Natural killer cell (primary cell): ENCODE results near the gene CARS1. TPM values are rescaled to one million over a fixed set of nuclear protein-coding genes. Genes with fewer than 3 reads are reported as not detected.

ENCODE experiments used
- ATAC-seq, 3 donors: fragments of 150-1000 bp in 2 of 3; fragments of 200-7000 bp in 1 of 3; cut with Tn5 transposase; 1 replicate in 1 of 3; 2 replicates in 2 of 3; pipeline ENCODE4 v1.10.0; 2021; ENCODE audit warnings: mild to moderate bottlenecking in 2 of 3, moderate library complexity in 2 of 3
- DNase-seq, 2 donors: peaks; one replicate each; pipeline versions ENCODE4 v3.0.0 to v3.0.0-alpha.2; 2013 to 2021; ENCODE audit warnings: mixed read lengths in 1 of 2
- H3K27ac ChIP-seq: one replicate; pipeline ENCODE4 v1.5.1; 2013; ENCODE audit warnings: mild to moderate bottlenecking, low read length
- H3K27me3 ChIP-seq: one replicate; pipeline ENCODE4 v1.6.1; 2013; ENCODE audit warnings: low read length; ENCODE audit not compliant: control insufficient read depth, insufficient read depth
- H3K36me3 ChIP-seq: one replicate; pipeline ENCODE4 v1.6.1; 2013; ENCODE audit warnings: low read length; ENCODE audit not compliant: control insufficient read depth, insufficient read depth
- H3K4me1 ChIP-seq: one replicate; pipeline ENCODE4 v1.6.1; 2013; ENCODE audit warnings: low read length; ENCODE audit not compliant: control insufficient read depth, insufficient read depth
- H3K4me3 ChIP-seq: one replicate; pipeline ENCODE4 v1.5.1; 2013; ENCODE audit warnings: low read length
- H3K9me3 ChIP-seq: one replicate; pipeline ENCODE4 v1.6.1; 2013; ENCODE audit warnings: low read length; ENCODE audit not compliant: control insufficient read depth, insufficient read depth
- H3K27ac Mint-ChIP-seq, 2 donors: one replicate each; pipeline ENCODE4 v1.8.0; 2022; ENCODE audit warnings: mild to moderate bottlenecking in 2 of 2, mixed read lengths in 2 of 2, moderate library complexity in 1 of 2
- H3K27me3 Mint-ChIP-seq, 2 donors: one replicate each; pipeline ENCODE4 v1.8.0; 2022; ENCODE audit warnings: low read depth in 2 of 2, mixed read lengths in 2 of 2
- H3K36me3 Mint-ChIP-seq: one replicate; pipeline ENCODE4 v1.8.0; 2022; ENCODE audit warnings: mixed read lengths
- H3K4me1 Mint-ChIP-seq, 2 donors: one replicate each; pipeline ENCODE4 v1.8.0; 2022; ENCODE audit warnings: mixed read lengths in 2 of 2
- H3K4me3 Mint-ChIP-seq: one replicate; pipeline ENCODE4 v1.8.0; 2022; ENCODE audit warnings: mild to moderate bottlenecking, moderate library complexity, mixed read lengths
- H3K9me3 Mint-ChIP-seq, 2 donors: one replicate each; pipeline ENCODE4 v1.8.0; 2022; ENCODE audit warnings: mixed read lengths in 2 of 2
- WGBS: methylation state at CpG from one replicate; pipeline ENCODE4 v1.1.7; 2013; ENCODE audit warnings: missing lambda C conversion rate; ENCODE audit not compliant: insufficient coverage; 5-methylcytosine and 5-hydroxymethylcytosine counted together
- intact Hi-C: fragments of 100-400 bp; cut with micrococcal nuclease; formaldehyde crosslinking; loops from one replicate; pipeline ENCODE4 v1.14.2; 2022
- total RNA-seq, 4 donors: library from RNA; stranded (reverse); fragments of 120-200 nt in 1 of 4; gene quantifications; one replicate each; pipeline versions ENCODE4 v1.2.3 to v1.2.4, GENCODE V29; 2013 to 2022
- TF ChIP-seq, protein P1 (sequence below): fragments of 200-600 bp; IDR thresholded peaks from one replicate; pipeline ENCODE4 v1.8.0; 2022; ENCODE audit warnings: antibody characterized with exemption

The CARS1 gene
- total RNA-seq, 3 donors from 2014 or later (not counting 1 experiment from before 2014, with no cell fraction given), result 47.9 to 51.3 (median 50.3) TPM

DNA sequence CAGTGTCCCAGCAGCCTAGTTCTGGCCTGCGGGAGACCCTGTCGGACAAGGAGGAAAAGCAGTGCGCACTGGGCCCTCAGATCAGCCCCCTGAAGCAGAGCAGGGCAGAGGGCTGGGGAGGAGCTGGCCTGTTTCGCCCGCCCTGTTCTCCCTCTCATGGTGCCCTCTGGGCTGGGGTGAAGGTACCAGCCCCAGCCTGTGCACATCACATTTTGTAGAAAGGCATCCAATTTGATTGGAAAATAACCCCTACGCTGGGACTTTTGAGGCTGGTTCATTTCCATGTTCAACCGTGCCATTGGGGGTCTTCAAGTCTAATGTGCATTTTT, 64.3 kb downstream of the CARS1 start:
- no peaks in the 10 kb centered on the region for H3K9me3 Mint-ChIP-seq
- Histone ChIP-seq H3K4me3 (peak overlapping the region; percentile 60), H3K9me3 (no peaks in the 10 kb centered on the region), H3K27me3 (no peaks in the 10 kb centered on the region), H3K4me1 (peaks cover 25% of the 10 kb centered on the region), H3K36me3 (no peaks in the 10 kb centered on the region), H3K27ac (no peak overlapping the region)
- TF ChIP-seq, protein P1, sequence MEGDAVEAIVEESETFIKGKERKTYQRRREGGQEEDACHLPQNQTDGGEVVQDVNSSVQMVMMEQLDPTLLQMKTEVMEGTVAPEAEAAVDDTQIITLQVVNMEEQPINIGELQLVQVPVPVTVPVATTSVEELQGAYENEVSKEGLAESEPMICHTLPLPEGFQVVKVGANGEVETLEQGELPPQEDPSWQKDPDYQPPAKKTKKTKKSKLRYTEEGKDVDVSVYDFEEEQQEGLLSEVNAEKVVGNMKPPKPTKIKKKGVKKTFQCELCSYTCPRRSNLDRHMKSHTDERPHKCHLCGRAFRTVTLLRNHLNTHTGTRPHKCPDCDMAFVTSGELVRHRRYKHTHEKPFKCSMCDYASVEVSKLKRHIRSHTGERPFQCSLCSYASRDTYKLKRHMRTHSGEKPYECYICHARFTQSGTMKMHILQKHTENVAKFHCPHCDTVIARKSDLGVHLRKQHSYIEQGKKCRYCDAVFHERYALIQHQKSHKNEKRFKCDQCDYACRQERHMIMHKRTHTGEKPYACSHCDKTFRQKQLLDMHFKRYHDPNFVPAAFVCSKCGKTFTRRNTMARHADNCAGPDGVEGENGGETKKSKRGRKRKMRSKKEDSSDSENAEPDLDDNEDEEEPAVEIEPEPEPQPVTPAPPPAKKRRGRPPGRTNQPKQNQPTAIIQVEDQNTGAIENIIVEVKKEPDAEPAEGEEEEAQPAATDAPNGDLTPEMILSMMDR, result no peak
- peak overlapping the region; percentile 99 for H3K4me3 Mint-ChIP-seq
- ATAC-seq, result no peak
- H3K27ac Mint-ChIP-seq, result peak overlapping the region; percentile 79 to 99
- no peak for DNase-seq
- peaks cover 37 to 49% of the 10 kb centered on the region in 2 donors for H3K4me1 Mint-ChIP-seq
- WGBS, result 37% methylated on average over 7 of the region's 7 CpGs
- intact Hi-C loops, result loop anchor here (5.0 kb wide), 3 partner anchors 61 to 109 kb away; partner anchors contain the start of gene CARS1
- H3K36me3 Mint-ChIP-seq, result no peaks in the 10 kb centered on the region
- no peaks in the 10 kb centered on the region for H3K27me3 Mint-ChIP-seq

DNA sequence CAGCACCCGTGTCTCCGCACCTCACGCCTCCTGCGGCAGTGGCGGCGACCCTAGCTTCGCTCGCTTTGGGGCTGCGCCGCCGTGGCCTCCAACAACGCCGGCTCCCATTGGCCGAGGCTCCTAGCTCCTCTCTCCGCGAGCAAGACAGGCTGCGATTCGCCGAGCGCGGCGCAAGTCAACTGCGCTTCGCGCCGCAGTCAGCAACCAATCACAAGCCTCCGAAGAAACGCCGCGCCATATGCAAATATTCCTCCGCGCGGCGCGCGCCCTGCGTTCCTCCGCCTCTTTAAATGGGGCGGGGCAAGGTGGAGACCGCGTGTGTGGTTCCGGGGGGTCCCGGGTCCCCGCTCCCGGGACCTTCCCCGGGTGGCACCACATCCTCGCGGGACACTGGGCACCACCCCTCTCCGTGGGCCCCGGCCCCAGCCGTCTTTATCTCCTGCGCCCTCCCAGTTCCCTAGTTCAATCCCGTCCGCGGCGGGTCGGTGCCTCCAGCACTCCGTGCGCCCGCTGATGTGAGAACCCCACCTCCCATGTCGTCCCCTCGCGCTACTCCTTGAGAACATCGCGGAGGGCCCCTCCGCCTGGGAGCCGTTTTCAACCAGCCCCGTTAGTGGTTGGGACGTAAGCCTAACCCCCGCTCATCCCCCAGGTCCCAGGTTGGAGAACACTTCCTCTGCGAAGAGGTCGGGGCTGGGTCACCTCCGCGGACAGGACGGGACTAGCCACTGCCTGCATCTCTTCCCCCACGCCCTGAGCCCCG, 64.8 kb downstream of the CARS1 start, which contains the start of gene NAP1L4:
TSS of gene NAP1L4 (minus strand) at position 96 of the 763 bp plus-strand sequence. CDS start 13,109 bp downstream, outside the sequence.
- peak within 1 kb of the TSS; percentile 79 to 99 for H3K27ac Mint-ChIP-seq
- H3K4me1 Mint-ChIP-seq, result peaks cover 40 to 52% of the 10 kb centered on the region in 2 donors
- no peaks in the 10 kb centered on the region for H3K27me3 ChIP-seq
- peak within 1 kb of the TSS; percentile 62 for H3K4me3 ChIP-seq
- no peaks in the 10 kb centered on the region for H3K9me3 ChIP-seq
- H3K4me1 ChIP-seq, result peaks cover 30% of the 10 kb centered on the region
- DNase-seq (peak; percentile 95 to 99), ATAC-seq (peak; percentile 85 to 94 (median 90))
- H3K27ac ChIP-seq, result peak within 1 kb of the TSS; percentile 72
- H3K4me3 Mint-ChIP-seq, result peak within 1 kb of the TSS; percentile 99
- H3K27me3 Mint-ChIP-seq, result no peaks in the 10 kb centered on the region
- H3K9me3 Mint-ChIP-seq, result no peaks in the 10 kb centered on the region
- TF ChIP-seq, protein P1, result no peak
- intact Hi-C loops, result loop anchor here (5.0 kb wide), 3 partner anchors 60 to 110 kb away; partner anchors contain the start of gene CARS1
- no peaks in the 10 kb centered on the region for H3K36me3 Mint-ChIP-seq
- under 1% methylated on average over 77 of the region's 77 CpGs for WGBS
- no peaks in the 10 kb centered on the region for H3K36me3 ChIP-seq

DNA sequence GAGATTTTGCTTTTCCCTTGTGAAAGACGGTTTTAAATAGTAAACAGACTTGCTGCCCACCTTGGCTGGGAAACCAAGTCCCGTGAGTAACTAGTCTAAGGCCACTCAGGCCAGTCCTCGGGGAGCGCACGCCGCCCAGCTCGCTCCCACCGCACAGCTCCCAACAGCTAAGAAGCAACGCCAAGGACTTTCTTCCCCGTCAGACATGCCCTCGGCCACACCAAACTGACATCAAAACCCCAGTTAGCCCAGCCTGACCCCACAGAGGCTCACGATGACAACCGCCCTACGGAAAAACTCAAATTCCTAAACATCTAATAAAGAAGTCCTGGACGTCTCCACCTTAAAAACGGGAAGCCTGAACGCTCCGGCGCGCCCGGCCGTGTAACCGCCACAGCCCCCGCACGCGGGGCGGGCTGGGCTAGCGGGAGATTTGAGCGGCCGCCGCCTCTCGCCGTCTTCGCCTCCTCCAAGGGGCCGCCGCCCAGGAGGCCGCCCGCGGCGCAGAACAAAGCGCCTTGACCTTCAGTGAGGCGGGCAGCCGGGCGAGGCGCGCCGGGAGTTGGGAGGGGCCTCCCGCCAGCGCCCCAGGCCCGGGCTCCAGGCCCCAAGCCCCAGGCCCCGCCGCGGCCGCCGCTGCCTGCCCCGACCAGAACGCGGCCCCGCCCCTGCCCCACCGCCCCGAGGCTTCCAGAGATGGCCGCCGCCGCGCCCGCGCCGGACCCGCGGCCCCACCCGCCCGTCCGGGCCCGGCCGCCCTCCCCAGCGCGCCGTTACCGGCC, 65.6 kb downstream of the CARS1 start:
- DNase-seq, result no peak
- H3K4me3 ChIP-seq, result peak overlapping the region; percentile 62
- H3K36me3 Mint-ChIP-seq, result no peaks in the 10 kb centered on the region
- peak overlapping the region; percentile 99 for H3K4me3 Mint-ChIP-seq
- peaks cover 38% of the 10 kb centered on the region for H3K4me1 ChIP-seq
- no peaks in the 10 kb centered on the region for H3K27me3 ChIP-seq
- no peaks in the 10 kb centered on the region for H3K27me3 Mint-ChIP-seq
- intact Hi-C loops, result loop anchor here (5.0 kb wide), 3 partner anchors 59 to 111 kb away; partner anchors contain the start of gene CARS1
- WGBS, result under 1% methylated on average over 79 of the region's 79 CpGs
- no peaks in the 10 kb centered on the region for H3K9me3 Mint-ChIP-seq
- H3K9me3 ChIP-seq, result no peaks in the 10 kb centered on the region
- H3K27ac Mint-ChIP-seq, result peak overlapping the region; percentile 79 to 99
- H3K27ac ChIP-seq, result peak overlapping the region; percentile 72
- peaks cover 40 to 52% of the 10 kb centered on the region in 2 donors for H3K4me1 Mint-ChIP-seq
- TF ChIP-seq, protein P1, result no peak
- peak; percentile 52 to 73 (median 68) for ATAC-seq
- H3K36me3 ChIP-seq, result peaks cover 3% of the 10 kb centered on the region
